Cardiac fibroblast (primary cell): ENCODE data around the gene ABHD17C.

Experiments used
- DNase-seq, 2 donors: peaks; one replicate each; pipeline versions ENCODE4 v3.0.0 to v3.0.0-alpha.2; 2010; ENCODE audit warnings: low read depth in 2 of 2
- H3K4me3 ChIP-seq, 2 donors: replicated peaks in 1 of 2; 1 replicate in 1 of 2; 2 replicates in 1 of 2; pipeline ENCODE4 v1.5.1; 2011; ENCODE audit warnings: low read depth in 2 of 2, low read length in 2 of 2, mild to moderate bottlenecking in 2 of 2, moderate library complexity in 1 of 2
- CTCF ChIP-seq: IDR thresholded peaks from one replicate; pipeline ENCODE4 v1.5.1; 2011; ENCODE audit warnings: low read depth, mild to moderate bottlenecking, low read length, inconsistent platforms

ABHD17C gene

GRCh38 chr15:80727196-80727595 is 32.1 kb downstream of the ABHD17C start:
- H3K4me3 ChIP-seq: no peak overlapping the region
- TF ChIP-seq CTCF: no peak
- no peak for DNase-seq

GRCh38 chr15:80727596-80727995 is 32.5 kb downstream of the ABHD17C start:
- no peak for TF ChIP-seq CTCF
- DNase-seq: no peak
- H3K4me3 ChIP-seq: no peak overlapping the region

- no peak for DNase-seq
- H3K4me3 ChIP-seq: no peak overlapping the region
- TF ChIP-seq CTCF: no peak
These were observed 35.3 kb downstream of the ABHD17C start for GRCh38 chr15:80730387-80730786.

- H3K4me3 ChIP-seq: no peak overlapping the region
- peak; percentile 19 to 36 for DNase-seq
- no peak for TF ChIP-seq CTCF
These were observed 35.8 kb downstream of the ABHD17C start for GRCh38 chr15:80730926-80731325.

DNA sequence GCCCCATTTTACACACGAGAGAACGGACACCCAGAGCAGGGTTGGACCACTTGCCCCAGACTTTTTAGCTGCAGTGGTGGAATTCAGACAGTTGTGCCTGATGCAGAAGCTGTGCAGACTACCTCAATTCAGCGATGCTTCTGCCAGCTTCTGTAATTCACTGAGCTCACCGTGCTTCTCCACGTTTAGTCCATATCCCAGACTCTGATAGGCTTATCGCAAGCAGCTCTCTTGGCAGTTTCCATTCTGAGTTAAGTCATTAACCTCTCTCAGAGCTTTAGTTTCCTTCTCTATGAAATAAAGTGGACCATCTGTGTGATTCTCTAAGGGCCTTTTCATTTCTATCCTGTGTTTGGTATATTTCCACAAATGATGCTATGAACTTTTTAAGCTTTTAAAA is 37.1 kb downstream of the ABHD17C start:
- DNase-seq: peak in 1 of 2 donors; percentile 37

DNA sequence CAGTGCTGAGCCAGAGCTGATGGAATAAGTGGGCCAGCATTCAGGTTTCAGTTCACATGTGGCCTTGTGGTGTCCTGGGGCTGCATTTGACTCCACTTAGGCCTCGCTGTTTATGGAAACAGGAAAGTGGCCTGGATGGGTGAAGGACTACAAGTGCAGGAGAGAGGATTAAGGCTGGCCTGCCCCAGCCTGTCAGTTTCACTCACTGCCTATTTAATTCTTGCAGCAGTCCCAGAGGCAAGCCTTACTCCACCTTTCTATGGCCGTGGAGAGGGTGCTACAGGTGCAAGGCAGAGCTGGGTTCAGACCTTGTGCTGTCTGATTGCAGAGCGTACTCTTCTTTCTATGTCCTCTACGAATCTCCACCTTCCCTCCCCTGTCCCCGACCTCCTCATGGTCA is 37.7 kb downstream of the ABHD17C start:
- no peak overlapping the region for H3K4me3 ChIP-seq
- TF ChIP-seq CTCF: no peak
- no peak for DNase-seq

More for the DNA sequence above, 37.1 kb downstream of the ABHD17C start:
- TF ChIP-seq CTCF: no peak
- H3K4me3 ChIP-seq: no peak overlapping the region

DNA sequence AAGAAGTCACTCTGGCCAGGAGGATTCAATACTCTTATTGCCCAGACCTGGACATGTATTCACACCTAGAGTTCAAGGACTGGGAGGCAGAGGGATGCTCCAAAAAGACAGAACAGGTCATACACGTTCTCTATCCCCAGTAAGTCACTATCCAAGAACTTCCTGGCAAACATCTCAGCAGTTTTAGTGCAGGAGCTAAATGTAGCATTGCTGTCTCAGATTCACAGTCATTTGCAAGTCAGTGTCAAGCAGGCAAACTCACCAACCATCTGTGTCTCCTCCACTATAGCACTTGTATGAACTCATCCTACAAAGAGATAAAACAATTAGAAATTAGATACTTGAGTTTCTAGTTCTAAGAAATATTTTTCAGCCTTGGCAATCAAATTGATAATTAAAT is 38.4 kb downstream of the ABHD17C start:
- DNase-seq: no peak
- H3K4me3 ChIP-seq: no peak overlapping the region
- TF ChIP-seq CTCF: no peak
